Urinary bladder (tissue), 4 donors: ENCODE data around the gene PPP1CA. TPM values are rescaled to one million over a fixed set of nuclear protein-coding genes. Genes with fewer than 3 reads are reported as not detected.
"Not testable (repeated sequence)": the region's sequence is repeated elsewhere in the genome, so short reads cannot be mapped to it uniquely, and the experiment has no call there.

Experiments used
- DNase-seq: peaks from one replicate; pipeline ENCODE4 v3.0.0-alpha.2; 2015; ENCODE audit errors: extremely low spot score
- H3K27ac ChIP-seq: one replicate; pipeline ENCODE4 v1.5.1; 2013; ENCODE audit warnings: low read depth, mild to moderate bottlenecking, moderate library complexity
- H3K36me3 ChIP-seq: one replicate; pipeline ENCODE4 v1.6.1; 2013; ENCODE audit warnings: mild to moderate bottlenecking, moderate library complexity; ENCODE audit not compliant: insufficient read depth
- H3K4me1 ChIP-seq: one replicate; pipeline ENCODE4 v1.6.1; 2013; ENCODE audit warnings: mild to moderate bottlenecking, moderate library complexity; ENCODE audit not compliant: insufficient read depth
- H3K4me3 ChIP-seq: one replicate; pipeline ENCODE4 v1.5.1; 2013; ENCODE audit warnings: low read depth, low read length
- WGBS: extraction: QIAGEN DNeasy Blood & Tissue Kit; methylation state at CpG from one replicate; pipeline ENCODE4 v1.1.7; 2013; 5-methylcytosine and 5-hydroxymethylcytosine counted together
- polyA plus RNA-seq: library from polyadenylated mRNA; stranded (reverse); fragments of 200-250 nt; gene quantifications from one replicate; pipeline ENCODE4 v1.2.3, GENCODE V29; 2013
- total RNA-seq: library from RNA; depleted of rRNA; stranded (reverse); fragments of >200 nt; gene quantifications from one replicate; pipeline ENCODE4 v1.2.3, GENCODE V29; 2014
- donor health status: healthy with polysubstance abuse.
- donor health status: healthy.

The PPP1CA gene
- total and polyA plus RNA-seq, 2 donors, result 70.6 to 85.9 TPM

DNA sequence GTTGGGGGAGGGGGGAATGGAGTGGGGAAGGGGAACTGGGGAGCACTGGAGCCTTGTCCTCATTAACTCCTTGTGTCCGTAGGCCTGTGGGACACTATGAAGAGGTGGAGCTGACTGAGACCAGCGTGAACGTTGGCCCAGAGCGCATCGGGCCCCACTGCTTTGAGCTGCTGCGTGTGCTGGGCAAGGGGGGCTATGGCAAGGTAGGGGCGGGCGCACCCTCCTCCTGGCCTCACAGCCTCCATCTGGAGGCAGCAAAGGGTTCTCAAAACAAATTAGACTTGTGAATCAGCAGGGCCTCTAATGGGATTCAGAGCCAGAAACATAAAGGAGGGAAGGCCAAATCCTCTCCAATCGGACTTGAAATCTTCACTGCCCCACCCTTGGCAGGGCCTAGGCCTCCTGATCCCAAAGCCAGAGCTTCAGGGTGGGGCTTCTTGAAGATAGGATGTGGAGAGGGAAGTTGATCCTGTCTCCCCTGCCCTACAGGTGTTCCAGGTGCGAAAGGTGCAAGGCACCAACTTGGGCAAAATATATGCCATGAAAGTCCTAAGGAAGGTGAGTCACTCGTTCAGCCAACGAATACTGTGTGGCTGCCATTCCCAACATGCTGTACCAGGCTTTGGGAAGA, 27.5 kb upstream of the PPP1CA start:
- no peaks in the 10 kb centered on the region for H3K4me1 ChIP-seq
- no peak for DNase-seq
- WGBS, result 48% methylated on average over 12 of the region's 12 CpGs
- H3K36me3 ChIP-seq, result peaks cover 2% of the 10 kb centered on the region
- peak overlapping the region; percentile 74 for H3K4me3 ChIP-seq
- H3K27ac ChIP-seq, result no peak overlapping the region

DNA sequence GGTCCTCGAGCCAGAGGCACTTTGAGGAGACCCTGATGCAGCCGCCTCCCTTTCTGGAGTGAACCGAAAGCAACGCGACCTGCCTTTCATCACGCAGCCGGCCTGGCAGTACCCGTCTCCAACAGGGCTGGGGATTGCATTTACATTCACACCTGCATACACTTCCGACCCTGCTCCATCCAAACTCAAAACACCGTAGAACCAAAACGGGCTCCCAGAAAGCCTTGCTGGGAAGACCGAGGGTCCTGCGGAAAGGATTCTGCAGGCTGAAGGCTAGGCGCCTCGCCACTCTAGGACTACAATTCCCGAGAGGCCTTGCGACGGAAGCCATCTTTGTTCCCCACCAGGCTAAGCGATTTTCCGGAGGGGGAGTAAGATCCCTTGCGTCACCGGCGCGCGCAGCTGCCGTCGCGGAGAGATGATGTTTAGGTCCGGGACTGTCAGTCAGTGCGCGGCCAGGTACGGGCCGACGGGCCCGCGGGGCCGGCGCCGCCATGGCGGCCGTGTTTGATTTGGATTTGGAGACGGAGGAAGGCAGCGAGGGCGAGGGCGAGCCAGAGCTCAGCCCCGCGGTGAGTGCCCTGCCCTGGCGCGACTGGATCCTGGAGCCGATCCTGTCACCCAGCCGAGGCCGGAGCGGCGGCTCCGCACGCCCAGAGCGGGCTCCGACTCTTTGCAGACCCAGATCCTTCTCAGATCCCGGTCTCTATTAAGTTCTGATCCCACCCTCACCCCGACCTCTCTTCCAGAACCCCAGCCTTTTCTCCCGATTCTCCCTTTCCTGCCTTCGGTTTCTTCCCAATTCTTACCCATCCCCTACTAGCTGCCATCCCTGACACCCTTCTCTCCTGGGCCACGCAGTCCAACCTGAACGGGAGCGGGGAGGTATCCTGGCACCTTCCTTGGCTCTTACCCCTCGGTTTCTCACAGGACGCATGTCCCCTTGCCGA, 26.7 kb upstream of the PPP1CA start, which contains the start of gene RPS6KB2:
TSS of gene RPS6KB2 (plus strand) at position 443 of the 950 bp plus-strand sequence. CDS start at position 495, 52 bp downstream.
- Histone ChIP-seq H3K27ac (peak within 1 kb of the TSS; percentile 82), H3K36me3 (peaks cover 2% of the 10 kb centered on the region), H3K4me1 (no peaks in the 10 kb centered on the region), H3K4me3 (peak within 1 kb of the TSS; percentile 74)
- peak; percentile 96 for DNase-seq
- under 1% methylated on average over 68 of the region's 68 CpGs for WGBS

DNA sequence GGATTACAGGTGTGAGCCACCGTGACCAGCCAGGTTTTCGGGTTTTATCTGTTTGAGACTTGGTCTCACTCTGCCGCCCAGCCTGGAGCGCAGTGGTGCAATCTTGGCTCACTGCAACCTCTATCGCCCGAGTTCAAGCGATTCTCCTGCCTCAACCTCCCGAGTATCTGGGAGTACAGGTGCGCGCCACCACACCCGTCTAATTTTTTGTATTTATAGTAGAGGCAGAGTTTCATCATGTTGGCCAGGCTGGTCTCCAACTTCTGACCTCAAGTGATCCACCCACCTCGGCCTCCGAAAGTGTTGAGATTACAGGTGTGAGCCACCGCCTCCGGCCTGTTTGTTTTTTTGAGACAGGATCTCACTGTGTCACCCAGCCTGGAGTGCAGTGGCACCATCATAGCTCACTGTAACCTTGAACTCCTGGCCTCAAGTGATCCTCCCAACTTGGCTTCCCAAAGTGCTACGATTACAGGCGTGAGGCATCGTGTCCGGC, 25.8 kb upstream of the PPP1CA start:
- WGBS, result 78% methylated on average over 19 of the region's 19 CpGs
- not testable (repeated sequence) for H3K4me1 ChIP-seq, DNase-seq, H3K36me3 ChIP-seq
- H3K27ac ChIP-seq, result peak overlapping the region; percentile 28
- peak overlapping the region; percentile 74 for H3K4me3 ChIP-seq

DNA sequence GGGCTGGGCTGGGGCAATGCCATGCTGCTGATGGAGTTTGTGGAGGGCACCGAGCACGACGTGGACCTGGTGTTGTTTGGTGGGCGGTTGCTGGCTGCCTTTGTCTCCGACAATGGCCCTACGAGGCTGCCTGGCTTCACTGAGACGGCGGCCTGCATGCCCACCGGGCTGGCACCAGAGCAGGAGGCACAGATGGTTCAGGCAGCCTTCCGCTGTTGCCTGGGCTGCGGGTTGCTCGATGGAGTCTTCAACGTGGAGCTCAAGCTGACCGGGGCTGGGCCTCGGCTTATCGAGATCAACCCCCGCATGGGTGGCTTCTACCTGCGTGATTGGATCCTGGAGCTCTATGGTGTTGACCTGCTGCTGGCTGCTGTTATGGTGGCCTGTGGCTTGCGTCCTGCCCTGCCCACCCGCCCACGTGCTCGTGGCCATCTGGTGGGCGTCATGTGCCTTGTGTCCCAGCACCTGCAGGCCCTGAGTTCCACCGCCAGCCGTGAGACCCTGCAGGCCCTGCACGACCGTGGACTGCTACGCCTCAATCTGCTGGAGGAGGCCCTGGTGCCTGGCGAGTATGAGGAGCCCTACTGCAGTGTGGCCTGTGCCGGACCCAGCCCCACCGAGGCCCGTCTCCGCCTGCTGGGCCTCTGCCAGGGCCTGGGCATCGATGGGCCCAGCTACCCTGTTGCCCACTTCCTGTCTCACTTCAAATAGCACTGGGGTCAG, 22.4 kb upstream of the PPP1CA start:
- Histone ChIP-seq H3K27ac (no peak overlapping the region), H3K4me3 (no peak overlapping the region), H3K4me1 (peaks cover 2% of the 10 kb centered on the region), H3K36me3 (no peaks in the 10 kb centered on the region)
- DNase-seq, result no peak
- 83% methylated on average over 34 of the region's 34 CpGs for WGBS

DNA sequence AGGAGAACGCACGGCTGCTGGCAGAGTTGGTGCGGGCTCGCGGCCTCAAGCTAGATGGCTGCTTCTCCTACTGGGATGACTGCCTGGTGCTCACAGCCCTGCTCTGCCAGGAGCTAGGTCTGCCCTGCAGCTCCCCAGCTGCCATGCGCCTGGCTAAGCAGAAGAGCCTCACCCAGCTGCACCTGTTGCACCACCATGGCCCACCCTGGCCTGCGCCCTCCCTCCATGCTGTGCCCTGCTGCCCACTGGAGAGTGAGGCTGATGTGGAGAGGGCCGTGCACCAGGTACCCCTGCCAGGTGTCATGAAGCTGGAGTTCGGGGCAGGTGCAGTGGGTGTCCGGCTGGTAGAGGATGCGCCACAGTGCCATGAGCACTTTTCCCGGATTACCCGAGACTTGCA, 21.8 kb upstream of the PPP1CA start:
- WGBS, result 90% methylated on average over 13 of the region's 13 CpGs
- H3K4me3 ChIP-seq, result no peak overlapping the region
- peaks cover 2% of the 10 kb centered on the region for H3K4me1 ChIP-seq
- no peaks in the 10 kb centered on the region for H3K36me3 ChIP-seq
- H3K27ac ChIP-seq, result no peak overlapping the region
- DNase-seq, result no peak

DNA sequence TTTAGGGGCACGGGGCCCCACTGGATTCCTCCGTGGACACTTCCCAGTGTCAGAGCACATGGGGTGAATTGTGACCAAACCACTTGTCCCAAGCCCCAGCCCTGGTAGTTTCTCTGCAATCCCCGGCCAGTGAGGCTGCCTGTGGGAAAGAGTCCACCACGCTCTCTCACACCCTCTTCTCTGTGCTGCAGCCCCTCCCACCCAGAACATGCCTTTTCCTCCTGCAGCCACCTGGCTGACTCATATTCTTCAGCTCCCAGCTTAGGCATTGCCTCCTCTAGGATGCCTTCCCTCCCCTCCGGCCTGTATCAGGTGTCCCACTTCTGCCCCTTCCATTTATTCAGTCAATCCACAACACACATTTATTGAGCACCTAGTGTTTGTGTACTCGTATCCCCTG, 21.2 kb upstream of the PPP1CA start:
- Histone ChIP-seq H3K36me3 (no peaks in the 10 kb centered on the region), H3K4me1 (peaks cover 2% of the 10 kb centered on the region), H3K4me3 (no peak overlapping the region), H3K27ac (no peak overlapping the region)
- no peak for DNase-seq
- WGBS, result 59% methylated on average over 6 of the region's 6 CpGs

DNA sequence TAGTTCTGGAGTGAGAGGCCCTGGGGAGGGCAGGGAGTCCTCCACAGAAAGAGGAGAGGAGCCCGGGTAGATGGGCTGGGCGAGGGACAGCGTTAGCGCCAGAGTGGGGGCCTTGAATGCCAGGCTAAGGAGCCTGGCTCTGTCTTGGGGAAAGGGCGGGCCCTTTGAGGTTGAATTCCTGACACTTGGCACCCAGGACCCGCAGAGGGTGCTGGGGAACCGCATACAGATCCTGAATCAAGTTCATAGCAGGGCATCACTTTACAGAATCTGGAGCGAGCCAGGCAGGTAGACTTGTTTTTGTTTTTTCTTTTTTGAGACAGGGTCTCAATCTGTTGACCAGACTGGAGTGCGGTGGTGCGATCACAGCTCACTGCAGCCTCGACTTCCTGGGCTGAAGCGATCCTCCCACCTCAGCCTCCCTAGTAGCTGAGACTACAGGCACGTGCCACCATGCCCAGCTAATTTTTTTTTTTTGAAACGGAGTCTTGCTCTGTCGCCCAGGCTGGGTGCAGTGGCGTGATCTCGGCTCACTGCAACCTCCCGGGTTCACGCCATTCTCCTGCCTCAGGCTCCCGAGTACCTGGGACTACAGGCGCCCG, 19.9 kb upstream of the PPP1CA start:
- WGBS, result 76% methylated on average over 22 of the region's 22 CpGs

DNA sequence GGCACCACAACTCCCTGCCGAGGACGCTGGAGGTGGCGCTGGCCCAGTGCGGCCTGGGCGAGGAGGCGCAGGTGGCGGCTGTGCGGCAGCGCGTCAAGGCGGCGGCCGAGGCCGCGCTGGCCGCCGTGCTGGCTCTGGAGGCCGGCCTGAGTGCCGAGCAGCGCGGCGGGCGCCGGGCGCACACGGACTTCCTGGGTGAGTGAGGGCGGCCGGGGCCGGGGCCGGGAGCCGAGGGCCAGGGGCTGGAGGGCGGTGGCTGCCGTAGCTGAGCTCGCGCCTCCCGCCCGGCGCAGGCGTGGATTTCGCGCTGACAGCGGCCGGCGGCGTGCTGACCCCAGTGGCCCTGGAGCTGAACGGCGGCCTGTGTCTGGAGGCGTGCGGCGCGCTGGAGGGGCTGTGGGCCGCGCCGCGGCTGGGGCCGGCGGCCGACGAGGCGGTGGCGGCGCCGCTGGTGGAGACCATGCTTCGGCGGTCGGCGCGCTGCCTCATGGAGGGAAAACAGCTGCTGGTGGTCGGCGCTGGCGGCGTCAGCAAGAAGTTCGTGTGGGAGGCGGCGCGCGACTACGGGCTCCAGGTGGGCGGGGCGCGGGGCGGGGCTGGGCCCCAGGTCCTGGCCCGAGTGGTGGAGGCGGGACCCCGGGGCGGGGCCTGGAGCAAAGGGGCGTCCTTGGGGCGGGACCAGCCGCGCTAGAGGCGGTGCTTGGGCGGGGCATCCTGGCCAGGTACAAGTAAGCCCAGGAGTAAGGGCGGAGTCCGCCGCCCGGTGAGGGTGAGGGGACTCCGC, 19.2 kb upstream of the PPP1CA start:
- H3K36me3 ChIP-seq, result no peaks in the 10 kb centered on the region
- DNase-seq, result peak; percentile 81
- H3K27ac ChIP-seq, result peak overlapping the region; percentile 91
- peak overlapping the region; percentile 51 for H3K4me3 ChIP-seq
- H3K4me1 ChIP-seq, result peaks cover 2% of the 10 kb centered on the region
- under 1% methylated on average over 97 of the region's 97 CpGs for WGBS

More for the DNA sequence above, 19.9 kb upstream of the PPP1CA start:
- Histone ChIP-seq H3K4me1 (peaks cover 2% of the 10 kb centered on the region), H3K36me3 (no peaks in the 10 kb centered on the region), H3K4me3 (no peak overlapping the region), H3K27ac (no peak overlapping the region)
- DNase-seq, result no peak

DNA sequence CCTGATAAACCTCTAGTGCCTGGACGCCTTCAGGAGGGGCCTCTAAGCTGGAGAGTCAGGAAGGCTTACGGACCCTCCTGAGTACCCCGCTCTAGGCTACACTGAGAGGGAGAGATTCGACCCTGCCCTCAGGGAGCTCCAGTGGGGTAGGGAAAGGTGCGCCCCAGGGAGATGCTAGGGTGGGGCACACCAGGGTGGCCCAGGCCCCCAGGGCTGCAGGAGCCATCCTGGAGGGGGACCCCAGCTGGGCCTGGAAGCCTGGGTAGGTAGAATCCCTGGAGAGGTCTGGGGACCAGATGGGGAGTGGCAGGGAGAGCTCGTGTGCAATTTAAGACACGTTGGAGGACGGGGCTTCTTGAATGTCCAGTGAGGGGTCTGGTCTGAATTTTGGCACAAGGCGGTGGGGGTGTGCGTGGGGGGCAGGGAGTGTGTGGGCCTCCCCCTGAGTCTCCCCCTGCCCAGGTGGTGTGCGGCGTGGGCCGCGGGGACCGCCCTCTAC, 18.5 kb upstream of the PPP1CA start:
- 35% methylated on average over 15 of the region's 15 CpGs for WGBS
- Histone ChIP-seq H3K27ac (peak overlapping the region; percentile 91), H3K36me3 (no peaks in the 10 kb centered on the region), H3K4me1 (peaks cover 2% of the 10 kb centered on the region), H3K4me3 (peak overlapping the region; percentile 51)
- no peak for DNase-seq

DNA sequence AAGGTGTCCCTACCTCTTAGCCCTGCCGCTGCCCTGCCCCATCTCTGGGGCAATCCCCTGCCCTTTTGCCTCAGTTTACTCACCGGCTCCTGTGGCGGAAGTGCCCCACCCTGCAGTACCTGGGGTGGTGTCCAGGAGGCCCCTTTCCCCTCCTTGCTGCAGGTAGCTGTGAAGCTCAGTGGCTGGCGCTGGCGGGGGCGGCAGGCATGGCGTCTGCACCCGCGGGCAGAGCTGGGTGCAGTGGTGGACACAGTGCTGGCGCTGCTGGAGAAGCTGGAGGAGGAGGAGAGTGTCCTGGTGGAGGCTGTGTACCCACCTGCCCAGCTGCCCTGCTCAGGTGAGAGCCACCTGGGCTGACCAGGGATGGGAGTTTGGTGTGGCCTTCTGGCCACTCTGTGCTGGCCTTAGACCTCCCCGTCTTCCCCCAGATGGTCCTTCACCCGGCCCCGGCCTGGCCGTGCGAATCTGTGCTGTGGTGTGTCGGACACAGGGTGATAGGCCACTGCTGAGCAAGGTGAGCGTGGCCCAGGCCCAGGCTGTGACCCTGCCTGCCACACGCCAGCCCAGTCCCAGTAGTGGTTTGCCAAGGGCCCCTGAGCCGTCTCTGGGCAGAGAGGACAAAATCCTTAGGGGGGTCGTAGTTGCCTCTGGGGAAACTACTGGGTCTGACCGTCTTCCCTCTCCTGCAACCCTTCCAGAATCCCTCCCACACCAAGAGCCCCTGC, 17.8 kb upstream of the PPP1CA start:
- Histone ChIP-seq H3K36me3 (no peaks in the 10 kb centered on the region), H3K4me1 (peaks cover 2% of the 10 kb centered on the region), H3K27ac (no peak overlapping the region), H3K4me3 (no peak overlapping the region)
- WGBS, result 93% methylated on average over 21 of the region's 21 CpGs
- DNase-seq, result no peak

DNA sequence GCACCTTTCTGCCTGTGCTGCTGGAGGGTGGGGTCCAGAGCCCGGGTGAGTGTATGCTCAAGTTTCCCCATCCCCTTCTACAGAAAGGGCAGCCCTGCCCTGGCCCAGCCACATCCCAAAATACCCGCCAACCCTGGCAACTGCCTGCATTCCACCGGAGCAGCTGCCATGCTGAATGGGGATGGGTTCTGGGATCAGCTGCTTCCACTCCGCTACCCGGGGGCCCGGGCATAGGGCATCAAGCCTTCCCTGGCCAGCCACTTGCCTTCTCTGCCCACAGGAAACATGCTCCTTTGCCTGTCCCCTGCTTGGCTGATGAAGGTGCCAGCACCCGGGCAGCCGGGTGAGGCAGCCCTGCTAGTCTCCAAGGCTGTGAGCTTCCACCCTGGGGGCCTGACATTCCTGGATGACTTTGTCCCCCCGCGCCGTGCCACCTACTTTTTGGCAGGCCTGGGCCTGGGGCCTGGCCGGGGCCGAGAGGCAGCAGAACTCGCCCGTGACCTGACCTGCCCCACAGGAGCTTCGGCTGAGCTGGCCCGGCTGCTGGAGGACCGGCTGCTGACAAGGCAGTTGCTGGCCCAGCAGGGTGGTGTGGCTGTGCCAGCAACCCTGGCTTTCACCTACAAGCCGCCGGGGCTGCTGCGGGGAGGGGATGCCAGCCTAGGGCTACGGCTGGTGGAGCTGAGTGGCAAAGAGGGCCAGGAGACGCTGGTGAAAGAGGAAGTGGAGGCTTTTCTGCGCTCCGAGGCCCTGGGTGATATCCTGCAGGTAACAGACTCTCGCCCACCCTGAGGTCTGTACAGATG, 17.0 kb upstream of the PPP1CA start:
- Histone ChIP-seq H3K4me3 (no peak overlapping the region), H3K36me3 (no peaks in the 10 kb centered on the region), H3K27ac (no peak overlapping the region), H3K4me1 (peaks cover 2% of the 10 kb centered on the region)
- 81% methylated on average over 26 of the region's 26 CpGs for WGBS
- no peak for DNase-seq
